ENCODE measurements around the gene SLC35B1. TPM values are rescaled to one million over a fixed set of nuclear protein-coding genes. Genes with fewer than 3 reads are reported as not detected.

The SLC35B1 gene
- total RNA-seq, 1 donor from 2014 or later, result 48.1 TPM

DNA sequence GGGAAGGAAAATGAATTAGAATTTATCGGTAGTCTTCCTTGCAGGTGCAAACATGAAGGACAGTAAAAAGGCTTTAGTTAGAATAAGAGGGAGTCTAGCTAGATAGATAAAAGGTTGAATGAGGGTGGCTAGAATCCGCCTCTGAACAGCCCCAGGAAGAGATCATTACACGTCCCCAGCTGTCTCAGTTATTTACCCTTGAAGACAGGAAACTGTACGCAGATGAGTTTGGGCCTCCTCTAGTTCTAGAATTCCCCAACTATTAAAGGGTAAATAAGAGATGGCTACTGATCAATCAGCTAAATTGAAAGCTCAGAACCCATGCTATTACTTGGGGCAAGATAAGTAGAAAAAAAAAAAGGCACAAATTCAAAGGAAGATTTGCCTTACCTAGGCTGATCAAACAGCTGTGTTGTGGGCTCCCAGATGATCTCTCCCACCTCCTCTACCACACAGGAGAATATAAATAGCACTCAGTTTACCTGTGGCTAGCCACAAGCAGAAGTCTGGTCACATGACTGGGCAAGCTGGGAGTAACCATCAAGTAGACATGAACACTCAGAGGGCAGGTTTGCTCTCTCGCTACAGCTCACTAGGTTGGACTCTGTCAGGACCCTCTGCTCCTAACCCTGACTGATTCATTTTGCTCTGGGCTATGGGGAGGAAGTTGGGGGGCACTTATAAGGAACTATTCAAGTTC is 39.2 kb upstream of the SLC35B1 start:
- Histone ChIP-seq H3K27me3 (no peaks in the 10 kb centered on the region), H3K9me3 (no peaks in the 10 kb centered on the region), H3K36me3 (no peaks in the 10 kb centered on the region), H3K27ac (peak overlapping the region; percentile 63), H3K4me3 (no peak overlapping the region), H3K4me1 (peaks cover 28% of the 10 kb centered on the region)
- intact Hi-C loops (cut with DNase I), result no loop called here
- DNase-seq, result no peak
- TF ChIP-seq CTCF (IDR thresholded peaks at IDR 0.05), result no peak
- no peak for ATAC-seq

DNA sequence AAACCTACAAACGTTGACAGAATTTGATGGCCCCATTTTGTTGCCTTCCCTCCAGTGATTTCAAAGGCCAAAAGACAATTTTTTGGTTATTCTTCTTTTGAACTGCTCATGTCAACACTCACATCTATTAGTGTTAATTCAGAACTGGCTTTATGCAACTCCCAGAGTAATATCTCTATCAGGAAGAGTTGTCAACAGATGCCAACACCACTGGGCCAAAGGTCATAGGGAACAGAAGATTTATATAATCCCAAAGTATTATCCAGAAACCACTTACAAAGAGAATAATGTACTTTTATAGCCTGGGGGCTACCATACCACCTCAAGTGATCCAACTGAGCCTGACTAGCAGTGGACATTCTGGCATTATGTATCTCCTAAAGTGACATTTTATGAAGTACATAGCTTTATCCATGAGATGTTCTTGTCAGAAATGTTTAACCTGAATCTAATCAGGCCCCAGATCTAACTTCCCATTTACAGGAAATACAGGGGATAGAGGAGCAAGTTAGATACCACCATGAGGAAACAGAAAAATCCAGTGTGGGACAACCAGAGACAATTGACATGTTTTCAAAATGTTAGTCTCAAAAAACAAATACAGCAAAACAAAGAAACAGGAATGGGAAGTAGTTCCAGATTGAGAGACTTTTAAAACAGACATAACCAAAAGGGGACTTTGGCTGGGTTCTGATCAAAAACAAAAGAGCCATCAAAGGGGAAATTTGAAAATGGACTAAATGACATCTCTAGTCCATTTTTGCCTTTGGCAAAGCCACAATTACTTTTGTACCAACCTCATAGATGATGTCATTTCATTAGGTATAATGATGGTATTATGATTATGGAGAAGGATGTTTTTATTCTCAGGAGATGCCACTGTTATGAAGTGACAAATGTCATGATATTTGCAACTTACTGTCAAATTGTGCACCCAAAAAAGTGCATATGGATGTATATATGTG is 37.7 kb upstream of the SLC35B1 start:
- Histone ChIP-seq H3K27ac (no peak overlapping the region), H3K27me3 (no peaks in the 10 kb centered on the region), H3K4me3 (no peak overlapping the region), H3K4me1 (peaks cover 43% of the 10 kb centered on the region), H3K9me3 (no peaks in the 10 kb centered on the region), H3K36me3 (no peaks in the 10 kb centered on the region)
- no peak for TF ChIP-seq CTCF (IDR thresholded peaks at IDR 0.05)
- DNase-seq (no peak), ATAC-seq (no peak)
- intact Hi-C loops (cut with DNase I), result no loop called here

DNA sequence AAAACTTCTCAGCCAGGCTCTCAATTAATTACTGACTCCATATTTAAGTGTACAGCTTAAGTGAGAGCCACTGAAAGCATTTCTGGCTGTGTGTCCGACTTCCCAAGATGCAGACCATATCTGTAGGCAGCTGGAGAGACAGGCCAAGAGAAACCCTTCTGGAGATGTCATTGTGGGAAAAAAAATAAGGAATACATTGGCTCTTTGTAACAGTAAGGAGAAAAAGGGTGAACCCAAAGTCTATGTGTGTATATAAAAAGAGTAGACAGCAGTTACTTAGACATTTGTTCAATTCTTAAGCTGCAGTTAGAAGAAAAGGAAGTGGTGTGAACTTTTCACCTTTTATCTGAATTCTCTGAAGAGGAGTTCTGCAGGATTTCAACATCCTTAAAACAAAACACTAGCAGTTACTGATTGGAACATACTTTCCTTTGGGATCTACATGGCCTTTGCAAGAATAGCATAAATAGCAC is 34.4 kb upstream of the SLC35B1 start:
- TF ChIP-seq CTCF (IDR thresholded peaks at IDR 0.05), result no peak
- Histone ChIP-seq H3K27me3 (no peaks in the 10 kb centered on the region), H3K36me3 (no peaks in the 10 kb centered on the region), H3K27ac (peak overlapping the region; percentile 72), H3K4me3 (peak overlapping the region; percentile 2), H3K4me1 (peaks cover 59% of the 10 kb centered on the region), H3K9me3 (no peaks in the 10 kb centered on the region)
- DNase-seq (no peak), ATAC-seq (peak; percentile 44)
- intact Hi-C loops (cut with DNase I), result no loop called here

- no peak for ATAC-seq
- intact Hi-C loops (cut with DNase I), result no loop called here
- no peak for DNase-seq
- Histone ChIP-seq H3K27ac (peak overlapping the region; percentile 72), H3K36me3 (no peaks in the 10 kb centered on the region), H3K4me3 (no peak overlapping the region), H3K4me1 (peaks cover 54% of the 10 kb centered on the region), H3K27me3 (no peaks in the 10 kb centered on the region), H3K9me3 (no peaks in the 10 kb centered on the region)
- TF ChIP-seq CTCF (IDR thresholded peaks at IDR 0.05), result no peak
These were observed 33.9 kb upstream of the SLC35B1 start for GRCh38 chr17:49741692-49742076.

DNA sequence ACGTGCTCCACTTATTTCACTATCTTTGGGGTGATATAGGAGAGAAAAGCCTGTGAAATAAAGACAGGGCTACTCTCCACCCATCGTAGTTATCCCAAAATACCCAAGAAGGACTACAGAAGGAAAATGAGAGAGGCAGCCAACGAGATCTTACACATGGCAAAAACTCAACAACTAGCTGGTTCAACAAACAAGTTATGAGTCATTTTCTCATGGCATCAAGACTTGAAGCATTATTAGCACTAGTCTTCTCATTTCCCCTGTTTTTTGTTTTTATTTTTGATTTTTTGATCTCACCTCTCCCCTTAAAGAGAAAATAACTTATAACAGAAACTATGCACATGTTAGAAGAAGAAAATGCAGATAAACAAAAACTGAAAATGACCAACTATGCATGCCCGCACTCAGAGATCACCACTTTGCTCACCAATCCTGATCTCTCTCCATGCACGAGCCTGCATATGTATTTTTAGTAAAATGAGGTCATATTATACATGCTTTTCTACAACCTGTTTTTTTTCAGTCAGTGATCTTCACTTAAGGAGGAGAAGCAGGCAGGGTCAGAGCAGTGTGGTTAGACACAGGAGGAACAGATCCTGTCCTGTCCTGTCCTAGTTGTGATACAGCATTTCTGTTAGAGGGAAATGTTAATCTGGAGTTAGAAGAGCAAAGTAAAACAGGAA is 33.4 kb upstream of the SLC35B1 start:
- peaks cover 53% of the 10 kb centered on the region for H3K4me1 ChIP-seq
- H3K4me3 ChIP-seq, result no peak overlapping the region
- no peaks in the 10 kb centered on the region for H3K9me3 ChIP-seq
- H3K36me3 ChIP-seq, result no peaks in the 10 kb centered on the region
- H3K27me3 ChIP-seq, result no peaks in the 10 kb centered on the region
- DNase-seq (no peak), ATAC-seq (no peak)
- no peak for TF ChIP-seq CTCF (IDR thresholded peaks at IDR 0.05)
- intact Hi-C loops (cut with DNase I), result no loop called here
- peak overlapping the region; percentile 72 for H3K27ac ChIP-seq

All from upper lobe of right lung (tissue), 1 donor.